SU-DHL-6 (cell line): Measurements from ENCODE around the gene TMEM203.

Experiments
- H2AFZ ChIP-seq: fragments of 200-600 bp; sonication (generic); 2 replicates; pipeline ENCODE4 v1.6.1; 2014; ENCODE audit warnings: low read depth, mild to moderate bottlenecking, moderate library complexity, mixed read lengths, antibody characterized with exemption, low read length; ENCODE audit not compliant: severe bottlenecking
- H3F3A ChIP-seq: fragments of 200-600 bp; shearing (Covaris generic); 2 replicates; pipeline ENCODE4 v1.6.0; 2016; ENCODE audit warnings: antibody characterized with exemption, mild to moderate bottlenecking; ENCODE audit not compliant: insufficient read depth
- H3K27ac ChIP-seq: fragments of 200-600 bp; sonication (generic); 2 replicates; pipeline ENCODE4 v1.5.1; 2016; ENCODE audit warnings: low read depth, mild to moderate bottlenecking, low read length, moderate library complexity, mixed read lengths
- H3K27me3 ChIP-seq: fragments of 200-600 bp; sonication (generic), shearing (Covaris generic); 2 replicates; pipeline ENCODE4 v1.6.0; 2014; ENCODE audit warnings: mild to moderate bottlenecking, low read length
- H3K36me3 ChIP-seq: fragments of 200-600 bp; sonication (generic); 2 replicates; pipeline ENCODE4 v1.6.1; 2014; ENCODE audit warnings: mild to moderate bottlenecking, low read length, mixed read lengths
- H3K4me2 ChIP-seq: fragments of 300-600, 200-600 bp; shearing (Covaris generic), sonication (generic); 2 replicates; pipeline ENCODE4 v1.6.0; 2014; ENCODE audit warnings: low read length, low read depth, mild to moderate bottlenecking; ENCODE audit not compliant: poor library complexity, severe bottlenecking
- H3K4me3 ChIP-seq: fragments of 200-600 bp; sonication (generic); 2 replicates; pipeline ENCODE4 v1.5.1; 2014; ENCODE audit warnings: antibody characterized with exemption, low read length, mild to moderate bottlenecking, mixed read lengths; ENCODE audit not compliant: insufficient read depth, poor library complexity, severe bottlenecking
- H3K79me2 ChIP-seq: fragments of 200-600 bp; sonication (generic); 2 replicates; pipeline ENCODE4 v1.6.1; 2014; ENCODE audit warnings: mild to moderate bottlenecking, low read length, moderate library complexity; ENCODE audit not compliant: insufficient read depth
- H3K9ac ChIP-seq: fragments of 200-600 bp; sonication (generic); 2 replicates; pipeline ENCODE4 v1.7.0; 2014; ENCODE audit warnings: mild to moderate bottlenecking, low read length
- H3K9me2 ChIP-seq: fragments of 200-600 bp; sonication (generic); replicated peaks from 2 replicates; pipeline ENCODE4 v1.6.1; 2014; ENCODE audit warnings: low read length; ENCODE audit not compliant: insufficient read depth
- H3K9me3 ChIP-seq: fragments of 200-600 bp; sonication (generic); 2 replicates; pipeline ENCODE4 v1.6.1; 2014; ENCODE audit warnings: low read length, mixed read lengths; ENCODE audit not compliant: insufficient read depth
- H4K20me1 ChIP-seq: fragments of 200-600 bp; sonication (generic); 2 replicates; pipeline ENCODE4 v1.6.1; 2014; ENCODE audit warnings: low read depth, mild to moderate bottlenecking, antibody characterized with exemption, low read length, moderate library complexity, mixed read lengths
- CTCF ChIP-seq: fragments of 200-600 bp; sonication (generic); IDR thresholded peaks from one replicate; pipeline ENCODE4 v1.5.1; 2017; ENCODE audit warnings: antibody characterized with exemption, mild to moderate bottlenecking, low read length, moderate library complexity; ENCODE audit not compliant: insufficient read depth, poor library complexity, severe bottlenecking
- EZH2phosphoT487 ChIP-seq: fragments of 200-600 bp; sonication (generic), shearing (Covaris generic); conservative IDR thresholded peaks from 2 replicates; pipeline ENCODE4 v1.6.1; 2018; ENCODE audit warnings: mild to moderate bottlenecking, antibody characterized with exemption, low read length, moderate library complexity, mixed read lengths

The TMEM203 gene

GRCh38 chr9:137212520-137212919 lies 7.1 kb upstream of the TMEM203 start:
- TF ChIP-seq CTCF = no peak
- no peak for TF ChIP-seq EZH2phosphoT487
- no peak overlapping the region for H3K27ac ChIP-seq
- no peaks in the 10 kb centered on the region for H3K79me2 ChIP-seq
- no peak overlapping the region for H3K4me3 ChIP-seq
- no peaks in the 10 kb centered on the region for H3K36me3 ChIP-seq
- no peak overlapping the region for H3K9ac ChIP-seq
- H3F3A ChIP-seq = no peaks in the 10 kb centered on the region
- no peaks in the 10 kb centered on the region for H3K9me2 ChIP-seq
- no peaks in the 10 kb centered on the region for H4K20me1 ChIP-seq
- no peak overlapping the region for H3K4me2 ChIP-seq
- no peaks in the 10 kb centered on the region for H3K27me3 ChIP-seq
- no peaks in the 10 kb centered on the region for H3K9me3 ChIP-seq
- H2AFZ ChIP-seq = no peak overlapping the region

GRCh38 chr9:137211532-137211931 lies 6.1 kb upstream of the TMEM203 start:
- no peaks in the 10 kb centered on the region for H4K20me1 ChIP-seq
- TF ChIP-seq EZH2phosphoT487 (no peak), CTCF (no peak)
- H3K27me3 ChIP-seq = no peaks in the 10 kb centered on the region
- no peaks in the 10 kb centered on the region for H3F3A ChIP-seq
- peaks cover 6% of the 10 kb centered on the region for H3K79me2 ChIP-seq
- no peaks in the 10 kb centered on the region for H3K9me2 ChIP-seq
- no peak overlapping the region for H3K4me2 ChIP-seq
- H3K27ac ChIP-seq = no peak overlapping the region
- H2AFZ ChIP-seq = no peak overlapping the region
- no peaks in the 10 kb centered on the region for H3K36me3 ChIP-seq
- H3K9ac ChIP-seq = no peak overlapping the region
- H3K4me3 ChIP-seq = no peak overlapping the region
- no peaks in the 10 kb centered on the region for H3K9me3 ChIP-seq

GRCh38 chr9:137206602-137207001 lies 1.2 kb upstream of the TMEM203 start:
- Histone ChIP-seq H2AFZ (no peak overlapping the region), H3K9me2 (no peaks in the 10 kb centered on the region), H3K9me3 (no peaks in the 10 kb centered on the region), H4K20me1 (no peaks in the 10 kb centered on the region), H3K4me2 (peak overlapping the region; percentile 78), H3K36me3 (no peaks in the 10 kb centered on the region), H3K9ac (peak overlapping the region; percentile 99), H3K27me3 (no peaks in the 10 kb centered on the region), H3K4me3 (peak overlapping the region; percentile 69), H3F3A (peaks cover 9% of the 10 kb centered on the region), H3K27ac (no peak overlapping the region), H3K79me2 (peaks cover 31% of the 10 kb centered on the region)
- TF ChIP-seq CTCF = no peak
- TF ChIP-seq EZH2phosphoT487 = no peak

GRCh38 chr9:137204731-137205125 lies 720 bp downstream of the TMEM203 start:
- TF ChIP-seq CTCF = no peak
- TF ChIP-seq EZH2phosphoT487 = no peak
- Histone ChIP-seq H4K20me1 (no peaks in the 10 kb centered on the region), H3F3A (peaks cover 12% of the 10 kb centered on the region), H3K4me2 (peak overlapping the region; percentile 78), H3K4me3 (peak overlapping the region; percentile 69), H2AFZ (no peak overlapping the region), H3K79me2 (peaks cover 31% of the 10 kb centered on the region), H3K9me3 (no peaks in the 10 kb centered on the region), H3K27ac (no peak overlapping the region), H3K27me3 (no peaks in the 10 kb centered on the region), H3K36me3 (no peaks in the 10 kb centered on the region), H3K9me2 (no peaks in the 10 kb centered on the region), H3K9ac (peak overlapping the region; percentile 99)
